Measurements from ENCODE around the gene FAM174C. TPM values are rescaled to one million over a fixed set of nuclear protein-coding genes. Genes with fewer than 3 reads are reported as not detected.

The FAM174C gene
- total and polyA plus RNA-seq, 7 donors, result 9.0 to 88.8 (median 18.1) TPM

DNA sequence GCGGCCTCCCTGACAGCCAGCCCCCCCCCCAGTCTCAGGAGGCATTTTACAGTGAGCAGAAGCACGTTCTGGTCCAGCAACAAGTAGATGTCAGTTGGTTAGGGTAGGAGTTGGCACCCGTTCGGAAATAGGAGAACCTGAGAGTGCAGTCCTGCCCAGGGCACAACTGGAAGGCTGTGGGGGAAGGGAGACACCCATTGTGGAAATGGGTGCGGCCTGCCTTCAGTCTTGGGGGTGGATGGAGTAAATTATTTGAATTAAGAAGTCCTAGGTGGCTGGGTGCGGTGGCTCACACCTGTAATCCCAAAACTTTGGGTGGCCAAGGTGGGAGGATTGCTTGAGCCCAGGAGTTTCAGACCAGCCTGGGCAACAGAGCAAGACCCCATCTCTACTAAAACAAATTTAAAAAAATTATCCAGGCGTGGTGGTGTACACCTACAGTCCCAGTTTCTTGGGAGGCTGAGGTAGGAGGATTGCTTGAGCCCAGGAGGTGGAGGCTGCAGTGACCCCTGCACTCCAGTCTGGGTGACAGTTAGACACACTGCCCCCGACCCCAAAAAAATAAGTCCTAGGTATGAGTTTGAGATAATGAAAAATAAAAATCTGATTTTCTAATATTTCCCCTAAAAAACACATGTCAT is 5.0 kb upstream of the FAM174C start:
- Histone ChIP-seq H3K36me3 (ENCODE audit: insufficient read depth in 1 of 2, low read depth in 1 of 2) (peaks cover 8 to 51% of the 10 kb centered on the region in 2 donors), H3K4me3 (peak overlapping the region; percentile 87), H3K27ac (peak overlapping the region; percentile 99), H3K4me1 (peaks cover 78% of the 10 kb centered on the region), H3K9me3 (no peaks in the 10 kb centered on the region), H3K27me3 (ENCODE audit: insufficient read depth in 3 of 3, low read length in 2 of 3) (no peaks in the 10 kb centered on the region)
- intact Hi-C loops (cut with DNase I), result loop anchor here in 1 of 2 donors (10.0 kb wide), 1 partner anchor 144 kb away; no protein-coding TSS in a partner anchor
- TF ChIP-seq, protein P1, sequence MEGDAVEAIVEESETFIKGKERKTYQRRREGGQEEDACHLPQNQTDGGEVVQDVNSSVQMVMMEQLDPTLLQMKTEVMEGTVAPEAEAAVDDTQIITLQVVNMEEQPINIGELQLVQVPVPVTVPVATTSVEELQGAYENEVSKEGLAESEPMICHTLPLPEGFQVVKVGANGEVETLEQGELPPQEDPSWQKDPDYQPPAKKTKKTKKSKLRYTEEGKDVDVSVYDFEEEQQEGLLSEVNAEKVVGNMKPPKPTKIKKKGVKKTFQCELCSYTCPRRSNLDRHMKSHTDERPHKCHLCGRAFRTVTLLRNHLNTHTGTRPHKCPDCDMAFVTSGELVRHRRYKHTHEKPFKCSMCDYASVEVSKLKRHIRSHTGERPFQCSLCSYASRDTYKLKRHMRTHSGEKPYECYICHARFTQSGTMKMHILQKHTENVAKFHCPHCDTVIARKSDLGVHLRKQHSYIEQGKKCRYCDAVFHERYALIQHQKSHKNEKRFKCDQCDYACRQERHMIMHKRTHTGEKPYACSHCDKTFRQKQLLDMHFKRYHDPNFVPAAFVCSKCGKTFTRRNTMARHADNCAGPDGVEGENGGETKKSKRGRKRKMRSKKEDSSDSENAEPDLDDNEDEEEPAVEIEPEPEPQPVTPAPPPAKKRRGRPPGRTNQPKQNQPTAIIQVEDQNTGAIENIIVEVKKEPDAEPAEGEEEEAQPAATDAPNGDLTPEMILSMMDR (IDR thresholded peaks at IDR 0.05), result no peak
- ATAC-seq (peak; percentile 5 to 28 (median 18)), DNase-seq (peak; percentile 56 to 80)
- WGBS, 3 donors, result 15 to 21% (median 18%) methylated on average over 8 of the region's 8 CpGs

DNA sequence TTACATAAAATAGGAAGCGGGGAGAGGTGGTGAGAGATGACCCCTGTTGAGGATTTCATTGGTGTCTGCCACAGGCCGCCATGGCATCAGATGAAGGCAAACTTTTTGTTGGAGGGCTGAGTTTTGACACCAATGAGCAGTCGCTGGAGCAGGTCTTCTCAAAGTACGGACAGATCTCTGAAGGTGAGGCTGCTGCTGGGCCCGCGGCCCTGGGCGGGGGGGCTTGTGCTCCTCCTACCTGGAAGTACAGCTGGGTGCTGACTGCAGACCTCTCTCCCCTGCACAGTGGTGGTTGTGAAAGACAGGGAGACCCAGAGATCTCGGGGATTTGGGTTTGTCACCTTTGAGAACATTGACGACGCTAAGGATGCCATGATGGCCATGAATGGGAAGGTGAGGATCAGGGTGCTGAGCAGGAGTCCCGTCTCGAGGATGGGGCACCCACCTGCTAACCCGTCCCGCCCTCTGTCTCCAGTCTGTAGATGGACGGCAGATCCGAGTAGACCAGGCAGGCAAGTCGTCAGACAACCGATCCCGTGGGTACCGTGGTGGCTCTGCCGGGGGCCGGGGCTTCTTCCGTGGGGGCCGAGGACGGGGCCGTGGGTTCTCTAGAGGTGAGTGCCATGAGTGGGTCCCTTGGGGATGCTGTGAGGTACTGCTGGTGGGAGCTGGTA is 4.3 kb upstream of the FAM174C start:
- Histone ChIP-seq H3K4me1 (peaks cover 75% of the 10 kb centered on the region), H3K27me3 (ENCODE audit: insufficient read depth in 3 of 3, low read length in 2 of 3) (no peaks in the 10 kb centered on the region), H3K9me3 (no peaks in the 10 kb centered on the region), H3K4me3 (peak overlapping the region; percentile 87), H3K27ac (peak overlapping the region; percentile 99), H3K36me3 (ENCODE audit: insufficient read depth in 1 of 2, low read depth in 1 of 2) (peaks cover 8 to 51% of the 10 kb centered on the region in 2 donors)
- DNase-seq, result no peak
- ATAC-seq, result no peak
- WGBS, 3 donors, result 42 to 67% (median 46%) methylated on average over 25 to 26 of the region's 26 CpGs
- TF ChIP-seq, protein P1 (IDR thresholded peaks at IDR 0.05), result no peak
- intact Hi-C loops (cut with DNase I), result loop anchor here in 1 of 2 donors (10.0 kb wide), 1 partner anchor 144 kb away; no protein-coding TSS in a partner anchor

DNA sequence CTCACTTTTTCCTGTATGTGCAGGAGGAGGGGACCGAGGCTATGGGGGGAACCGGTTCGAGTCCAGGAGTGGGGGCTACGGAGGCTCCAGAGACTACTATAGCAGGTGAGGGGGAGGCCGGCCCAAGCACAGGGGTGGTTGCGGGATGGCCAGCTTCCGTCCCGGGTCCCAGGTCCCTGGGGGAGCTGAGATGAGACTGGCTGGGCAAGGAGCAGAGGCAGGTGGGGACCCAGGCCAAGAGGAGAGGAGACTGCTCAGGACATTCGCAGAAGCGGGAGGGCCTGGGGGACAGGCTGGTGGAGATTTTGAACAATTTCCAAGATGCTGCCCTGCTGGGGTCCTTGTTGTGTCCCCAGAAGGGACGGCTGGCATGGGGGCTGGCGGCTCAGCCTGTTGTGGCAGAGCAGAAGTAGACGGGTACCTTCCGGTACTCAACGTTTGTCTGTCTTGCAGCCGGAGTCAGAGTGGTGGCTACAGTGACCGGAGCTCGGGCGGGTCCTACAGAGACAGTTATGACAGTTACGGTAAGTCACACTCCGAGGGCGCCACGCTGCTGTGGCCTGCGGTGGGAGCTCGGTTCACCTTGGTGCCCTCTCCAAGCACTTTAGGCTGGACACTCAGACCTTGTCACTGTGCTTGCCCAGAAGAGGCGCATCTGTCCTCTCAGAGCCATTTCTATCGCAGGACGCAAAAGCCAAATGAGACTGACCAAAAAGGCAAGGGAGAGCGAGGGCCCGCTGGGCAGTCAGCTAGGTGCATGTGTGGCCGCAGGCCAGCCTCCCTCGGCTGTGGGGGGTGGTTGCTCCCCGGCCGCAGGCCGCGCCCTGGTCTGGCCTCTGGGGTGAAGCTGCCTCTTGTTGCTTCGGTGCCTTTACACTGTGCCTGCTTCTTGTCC is 3.6 kb upstream of the FAM174C start:
- peaks cover 77% of the 10 kb centered on the region for H3K4me1 ChIP-seq
- 38 to 67% (median 41%) methylated on average over 34 to 37 of the region's 37 CpGs for WGBS, 3 donors
- no peaks in the 10 kb centered on the region for H3K9me3 ChIP-seq
- no peaks in the 10 kb centered on the region for H3K27me3 ChIP-seq (ENCODE audit: insufficient read depth in 3 of 3, low read length in 2 of 3)
- TF ChIP-seq, protein P1 (IDR thresholded peaks at IDR 0.05), result no peak
- DNase-seq (peak; percentile 43 to 75), ATAC-seq (no peak)
- H3K27ac ChIP-seq, result peak overlapping the region; percentile 99
- intact Hi-C loops (cut with DNase I), result loop anchor here in 1 of 2 donors (10.0 kb wide), 1 partner anchor 143 kb away; no protein-coding TSS in a partner anchor
- peak overlapping the region; percentile 87 for H3K4me3 ChIP-seq
- peaks cover 8 to 51% of the 10 kb centered on the region in 2 donors for H3K36me3 ChIP-seq (ENCODE audit: insufficient read depth in 1 of 2, low read depth in 1 of 2)

DNA sequence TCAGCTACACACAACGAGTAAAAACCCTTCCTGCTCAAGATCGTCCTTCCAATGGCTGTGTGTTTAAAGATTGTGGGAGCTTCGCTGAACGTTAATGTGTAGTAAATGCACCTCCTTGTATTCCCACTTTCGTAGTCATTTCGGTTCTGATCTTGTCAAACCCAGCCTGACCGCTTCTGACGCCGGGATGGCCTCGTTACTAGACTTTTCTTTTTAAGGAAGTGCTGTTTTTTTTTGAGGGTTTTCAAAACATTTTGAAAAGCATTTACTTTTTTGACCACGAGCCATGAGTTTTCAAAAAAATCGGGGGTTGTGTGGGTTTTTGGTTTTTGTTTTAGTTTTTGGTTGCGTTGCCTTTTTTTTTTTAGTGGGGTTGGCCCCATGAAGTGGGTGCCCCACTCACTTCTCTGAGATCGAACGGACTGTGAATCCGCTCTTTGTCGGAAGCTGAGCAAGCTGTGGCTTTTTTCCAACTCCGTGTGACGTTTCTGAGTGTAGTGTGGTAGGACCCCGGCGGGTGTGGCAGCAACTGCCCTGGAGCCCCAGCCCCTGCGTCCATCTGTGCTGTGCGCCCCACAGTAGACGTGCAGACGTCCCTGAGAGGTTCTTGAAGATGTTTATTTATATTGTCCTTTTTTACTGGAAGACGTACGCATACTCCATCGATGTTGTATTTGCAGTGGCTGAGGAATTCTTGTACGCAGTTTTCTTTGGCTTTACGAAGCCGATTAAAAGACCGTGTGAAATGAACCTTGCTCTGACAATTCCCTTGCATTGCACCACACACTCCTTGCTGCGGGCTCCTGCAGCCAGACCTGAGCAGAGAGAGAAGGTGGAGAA is 2.7 kb upstream of the FAM174C start:
- TF ChIP-seq, protein P1 (IDR thresholded peaks at IDR 0.05), result no peak
- no peak for ATAC-seq
- Histone ChIP-seq H3K27ac (peak overlapping the region; percentile 99), H3K9me3 (no peaks in the 10 kb centered on the region), H3K36me3 (ENCODE audit: insufficient read depth in 1 of 2, low read depth in 1 of 2) (peaks cover 8 to 58% of the 10 kb centered on the region in 2 donors), H3K4me3 (peak overlapping the region; percentile 87), H3K27me3 (ENCODE audit: insufficient read depth in 3 of 3, low read length in 2 of 3) (no peaks in the 10 kb centered on the region), H3K4me1 (peaks cover 70% of the 10 kb centered on the region)
- intact Hi-C loops (cut with DNase I), result loop anchor here in 1 of 2 donors (10.0 kb wide), 1 partner anchor 142 kb away; no protein-coding TSS in a partner anchor
- WGBS, 3 donors, result 55 to 78% (median 55%) methylated on average over 33 of the region's 33 CpGs
- DNase-seq, result no peak
